H9 (cell line): ENCODE results near the gene SNX5. TPM values are rescaled to one million over a fixed set of nuclear protein-coding genes. Genes with fewer than 3 reads are reported as not detected.

Source experiments
- DNase-seq: peaks from one replicate; pipeline ENCODE4 v3.0.0-alpha.2; 2017
- H2AFZ ChIP-seq: one replicate; pipeline ENCODE4 v1.6.1; 2013; ENCODE audit warnings: mild to moderate bottlenecking, low read length, control low read depth, moderate library complexity
- H2AK5ac ChIP-seq: 2 replicates; pipeline ENCODE4 v1.6.1; 2013; ENCODE audit warnings: low read length, control low read depth, mixed read lengths; ENCODE audit not compliant: insufficient read length
- H2BK120ac ChIP-seq: one replicate; pipeline ENCODE4 v1.6.1; 2013; ENCODE audit warnings: low read depth, mild to moderate bottlenecking, low read length, control low read depth, inconsistent platforms; ENCODE audit not compliant: poor library complexity, severe bottlenecking
- H2BK12ac ChIP-seq: 2 replicates; pipeline ENCODE4 v1.6.1; 2013; ENCODE audit warnings: low read length, control low read depth, mixed read lengths, low read depth; ENCODE audit not compliant: insufficient read length
- H2BK15ac ChIP-seq: 2 replicates; pipeline ENCODE4 v1.6.1; 2013; ENCODE audit warnings: low read depth, low read length, control low read depth
- H2BK20ac ChIP-seq: one replicate; pipeline ENCODE4 v1.6.1; 2013; ENCODE audit warnings: low read depth, mild to moderate bottlenecking, low read length, control low read depth, inconsistent platforms; ENCODE audit not compliant: poor library complexity, severe bottlenecking
- H2BK5ac ChIP-seq: 2 replicates; pipeline ENCODE4 v1.6.1; 2013; ENCODE audit warnings: low read length, control low read depth, mixed read lengths; ENCODE audit not compliant: insufficient read length
- H3K14ac ChIP-seq: 2 replicates; pipeline ENCODE4 v1.6.1; 2013; ENCODE audit warnings: low read length, control low read depth; ENCODE audit not compliant: insufficient read depth
- H3K18ac ChIP-seq: 2 replicates; pipeline ENCODE4 v1.6.1; 2013; ENCODE audit warnings: low read depth, mild to moderate bottlenecking, mixed read lengths, low read length, control low read depth; ENCODE audit not compliant: insufficient read length
- H3K23ac ChIP-seq: 2 replicates; pipeline ENCODE4 v1.6.1; 2013; ENCODE audit warnings: low read length, control low read depth, mixed read lengths, low read depth; ENCODE audit not compliant: insufficient read length
- H3K23me2 ChIP-seq: 2 replicates; pipeline ENCODE4 v1.6.1; 2013; ENCODE audit warnings: low read depth, mild to moderate bottlenecking, mixed read lengths, low read length, control low read depth; ENCODE audit not compliant: insufficient read length, poor library complexity, severe bottlenecking
- H3K27ac ChIP-seq: 2 replicates; pipeline ENCODE4 v1.5.1; 2013; ENCODE audit warnings: low read length, control low read depth, mixed read lengths, low read depth; ENCODE audit not compliant: insufficient read length
- H3K27me3 ChIP-seq: 2 replicates; pipeline ENCODE4 v1.6.1; 2013; ENCODE audit warnings: low read length, control low read depth, inconsistent platforms; ENCODE audit not compliant: insufficient read depth
- H3K4ac ChIP-seq: 2 replicates; pipeline ENCODE4 v1.6.1; 2013; ENCODE audit warnings: low read depth, mild to moderate bottlenecking, control low read depth, inconsistent platforms, low read length, moderate library complexity
- H3K4me1 ChIP-seq: 2 replicates; pipeline ENCODE4 v1.6.1; 2013; ENCODE audit warnings: low read length, control low read depth, inconsistent platforms; ENCODE audit not compliant: insufficient read depth
- H3K4me2 ChIP-seq: 2 replicates; pipeline ENCODE4 v1.6.1; 2013; ENCODE audit warnings: low read length, control low read depth, mixed read lengths; ENCODE audit not compliant: insufficient read length, insufficient read depth
- H3K56ac ChIP-seq: 2 replicates; pipeline ENCODE4 v1.6.1; 2013; ENCODE audit warnings: low read depth, mild to moderate bottlenecking, mixed read lengths, low read length, control low read depth; ENCODE audit not compliant: insufficient read length
- H3K79me1 ChIP-seq: 2 replicates; pipeline ENCODE4 v1.6.1; 2013; ENCODE audit warnings: low read depth, mild to moderate bottlenecking, moderate library complexity, low read length, control low read depth, inconsistent platforms; ENCODE audit not compliant: insufficient read depth, poor library complexity, severe bottlenecking
- H3K79me2 ChIP-seq: 2 replicates; pipeline ENCODE4 v1.6.1; 2013; ENCODE audit warnings: low read length, control low read depth, inconsistent platforms; ENCODE audit not compliant: insufficient read depth
- H3K9ac ChIP-seq: 2 replicates; pipeline ENCODE4 v1.6.1; 2013; ENCODE audit warnings: low read length, control low read depth, mixed read lengths; ENCODE audit not compliant: insufficient read length; ENCODE audit errors: extremely low read depth
- H3K9me3 ChIP-seq: one replicate; pipeline ENCODE4 v1.6.1; 2013; ENCODE audit warnings: low read depth, low read length, inconsistent platforms; ENCODE audit not compliant: control insufficient read depth
- H3T11ph ChIP-seq: one replicate; pipeline ENCODE4 v1.6.1; 2013; ENCODE audit warnings: mild to moderate bottlenecking, low read length, control low read depth, inconsistent platforms
- H4K20me1 ChIP-seq: one replicate; pipeline ENCODE4 v1.6.1; 2013; ENCODE audit not compliant: control insufficient read depth, insufficient read length, insufficient read depth
- H4K5ac ChIP-seq: 2 replicates; pipeline ENCODE4 v1.6.1; 2013; ENCODE audit warnings: low read depth, mild to moderate bottlenecking, mixed read lengths, low read length, control low read depth; ENCODE audit not compliant: insufficient read length
- H4K8ac ChIP-seq: replicated peaks from 2 replicates; pipeline ENCODE4 v1.6.1; 2013; ENCODE audit warnings: low read length, control low read depth, mixed read lengths, low read depth; ENCODE audit not compliant: insufficient read length
- H4K91ac ChIP-seq: 2 replicates; pipeline ENCODE4 v1.6.1; 2013; ENCODE audit warnings: low read depth, mild to moderate bottlenecking, moderate library complexity, mixed read lengths, low read length, control low read depth; ENCODE audit not compliant: insufficient read length
- H3K27ac Mint-ChIP-seq, 3 experiments: 2 replicates in 2 of 3; 3 replicates in 1 of 3; pipeline ENCODE4 v1.8.0; 2020 to 2021; ENCODE audit warnings: mixed read lengths in 3 of 3, mild to moderate bottlenecking in 1 of 3, moderate library complexity in 1 of 3
- H3K27me3 Mint-ChIP-seq: 2 replicates; pipeline ENCODE4 v1.8.0; 2021; ENCODE audit warnings: low read depth, mild to moderate bottlenecking, moderate library complexity, mixed read lengths
- H3K36me3 Mint-ChIP-seq, 3 experiments: 2 replicates in 2 of 3; 3 replicates in 1 of 3; pipeline ENCODE4 v1.8.0; 2020 to 2021; ENCODE audit warnings: low read depth in 3 of 3, mixed read lengths in 3 of 3; ENCODE audit not compliant: insufficient read depth in 1 of 3
- H3K4me1 Mint-ChIP-seq, 2 experiments: 2 replicates each; pipeline ENCODE4 v1.8.0; 2020; ENCODE audit warnings: mixed read lengths in 2 of 2
- H3K4me3 Mint-ChIP-seq, 2 experiments: 2 replicates in 1 of 2; 3 replicates in 1 of 2; pipeline ENCODE4 v1.8.0; 2020 to 2021; ENCODE audit warnings: mild to moderate bottlenecking in 2 of 2, mixed read lengths in 2 of 2, moderate library complexity in 1 of 2
- H3K9me3 Mint-ChIP-seq, 2 experiments: 2 replicates in 1 of 2; 3 replicates in 1 of 2; pipeline ENCODE4 v1.8.0; 2020; ENCODE audit warnings: mild to moderate bottlenecking in 2 of 2, mixed read lengths in 2 of 2, moderate library complexity in 1 of 2
- WGBS: extraction: QIAGEN DNeasy Blood & Tissue Kit; methylation state at CpG from one replicate; pipeline ENCODE4 v1.1.7; 2013; ENCODE audit warnings: missing lambda C conversion rate, low lambda C conversion rate, mixed read lengths; ENCODE audit not compliant: insufficient read length; ENCODE audit errors: extremely low coverage; 5-methylcytosine and 5-hydroxymethylcytosine counted together
- total RNA-seq: library from RNA; stranded (reverse); gene quantifications from 2 replicates; pipeline ENCODE4 v1.2.1, GENCODE V29; 2021
- TF ChIP-seq, protein P1 (sequence below): fragments of 200-600 bp; sonication (generic); conservative IDR thresholded peaks from 3 replicates; pipeline ENCODE4 v1.8.0; 2021; ENCODE audit warnings: antibody characterized with exemption, mild to moderate bottlenecking

Gene SNX5
- total RNA-seq, 1 experiment from 2014 or later, result 194 TPM

- H4K5ac ChIP-seq, result no peak overlapping the region
- no peak overlapping the region for H4K8ac ChIP-seq
- H3T11ph ChIP-seq, result no peak overlapping the region
- H3K9me3 ChIP-seq, result no peaks in the 10 kb centered on the region
- no peak overlapping the region for H4K91ac ChIP-seq
- peak; percentile 66 for DNase-seq
- H3K4me3 Mint-ChIP-seq, result no peak overlapping the region
- no peak overlapping the region for H3K18ac ChIP-seq
- H2BK15ac ChIP-seq, result no peak overlapping the region
- TF ChIP-seq, protein P1, sequence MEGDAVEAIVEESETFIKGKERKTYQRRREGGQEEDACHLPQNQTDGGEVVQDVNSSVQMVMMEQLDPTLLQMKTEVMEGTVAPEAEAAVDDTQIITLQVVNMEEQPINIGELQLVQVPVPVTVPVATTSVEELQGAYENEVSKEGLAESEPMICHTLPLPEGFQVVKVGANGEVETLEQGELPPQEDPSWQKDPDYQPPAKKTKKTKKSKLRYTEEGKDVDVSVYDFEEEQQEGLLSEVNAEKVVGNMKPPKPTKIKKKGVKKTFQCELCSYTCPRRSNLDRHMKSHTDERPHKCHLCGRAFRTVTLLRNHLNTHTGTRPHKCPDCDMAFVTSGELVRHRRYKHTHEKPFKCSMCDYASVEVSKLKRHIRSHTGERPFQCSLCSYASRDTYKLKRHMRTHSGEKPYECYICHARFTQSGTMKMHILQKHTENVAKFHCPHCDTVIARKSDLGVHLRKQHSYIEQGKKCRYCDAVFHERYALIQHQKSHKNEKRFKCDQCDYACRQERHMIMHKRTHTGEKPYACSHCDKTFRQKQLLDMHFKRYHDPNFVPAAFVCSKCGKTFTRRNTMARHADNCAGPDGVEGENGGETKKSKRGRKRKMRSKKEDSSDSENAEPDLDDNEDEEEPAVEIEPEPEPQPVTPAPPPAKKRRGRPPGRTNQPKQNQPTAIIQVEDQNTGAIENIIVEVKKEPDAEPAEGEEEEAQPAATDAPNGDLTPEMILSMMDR, result no peak
- H3K9ac ChIP-seq, result no peak overlapping the region
- H3K4me1 Mint-ChIP-seq, result peaks cover 58 to 64% of the 10 kb centered on the region in 2 experiments
- no peak overlapping the region for H3K23ac ChIP-seq
- no peaks in the 10 kb centered on the region; the same call in 1 of the 2 replicates for H3K27me3 ChIP-seq
- peak overlapping the region; percentile 44 to 95 (median 83); a peak in 5 of 7 replicates for H3K27ac Mint-ChIP-seq
- no CpG with 5 or more reads among the region's 6 CpGs for WGBS
- no peak overlapping the region for H3K4me2 ChIP-seq
- peaks cover 15% of the 10 kb centered on the region for H3K27me3 Mint-ChIP-seq
- no peak overlapping the region for H2BK12ac ChIP-seq
- no peaks in the 10 kb centered on the region for H3K79me1 ChIP-seq
- H2AK5ac ChIP-seq, result no peak overlapping the region
- no peaks in the 10 kb centered on the region for H3K9me3 Mint-ChIP-seq
- H3K4me1 ChIP-seq, result peaks cover 7% of the 10 kb centered on the region; the same call in 1 of the 2 replicates
- no peak overlapping the region for H3K4ac ChIP-seq
- no peak overlapping the region for H3K56ac ChIP-seq
- peaks cover 2% of the 10 kb centered on the region for H4K20me1 ChIP-seq
- no peak overlapping the region for H3K14ac ChIP-seq
- H3K36me3 Mint-ChIP-seq, result peaks cover 30 to 50% (median 40%) of the 10 kb centered on the region in 3 experiments; a peak in 6 of 7 replicates
- H2AFZ ChIP-seq, result no peak overlapping the region
- H2BK5ac ChIP-seq, result no peak overlapping the region
- H3K27ac ChIP-seq, result peak overlapping the region; percentile 50
- H3K79me2 ChIP-seq, result no peaks in the 10 kb centered on the region
- H3K23me2 ChIP-seq, result no peaks in the 10 kb centered on the region
- no peak overlapping the region for H2BK120ac ChIP-seq
- H2BK20ac ChIP-seq, result no peak overlapping the region
Observed at GRCh38 chr20:17940224-17940971, 28.2 kb downstream of the SNX5 start.
